OCI-LY3 (cell line): Measurements from ENCODE around the gene NABP2.

Experiments used
- CTCF ChIP-seq: fragments of 200-600, 300-600 bp; sonication (generic); IDR thresholded peaks from 2 replicates; pipeline ENCODE4 v1.5.1; 2014; ENCODE audit warnings: antibody characterized with exemption, low read length, low read depth
- EZH2phosphoT487 ChIP-seq: fragments of 200-600 bp; shearing (Covaris generic); IDR thresholded peaks from 2 replicates; pipeline ENCODE4 v1.6.1; 2018; ENCODE audit warnings: antibody characterized with exemption, mixed run types, low read depth

DNA sequence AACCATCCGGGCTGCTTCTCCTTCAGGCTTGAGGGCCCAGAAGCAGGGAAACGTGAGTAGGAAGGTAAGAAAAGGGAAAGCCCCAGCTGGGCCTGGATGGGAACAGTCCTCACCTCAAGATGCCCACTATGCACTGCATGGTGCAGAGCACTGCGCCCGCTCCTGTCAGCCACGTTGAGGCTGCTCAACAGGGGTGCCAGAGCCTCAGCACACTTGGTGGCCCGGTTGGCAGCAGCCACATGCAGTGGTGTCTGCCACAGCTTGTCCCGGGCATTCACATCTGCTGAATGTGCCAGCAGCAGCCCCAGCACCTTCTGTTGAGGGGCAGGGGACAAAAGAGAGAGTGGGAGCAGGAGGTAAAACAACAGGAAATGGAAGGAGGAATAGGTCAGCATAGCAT, 31.5 kb downstream of the NABP2 start:
- no peak for TF ChIP-seq EZH2phosphoT487
- no peak for TF ChIP-seq CTCF
